Panc1 (cell line): ENCODE measurements around the gene EDEM1.

ENCODE experiments used
- POLR2AphosphoS5 ChIP-seq: IDR thresholded peaks from 2 replicates; pipeline ENCODE4 v1.6.1; 2012; ENCODE audit warnings: mild to moderate bottlenecking, low read depth, low read length, moderate library complexity
- TCF7L2 ChIP-seq: IDR thresholded peaks from 2 replicates; pipeline ENCODE4 v1.6.1; 2011; ENCODE audit warnings: mild to moderate bottlenecking, low read depth, low read length, inconsistent platforms
- TF ChIP-seq, protein P1 (sequence below): fragments of 450-650 bp; IDR thresholded peaks from 2 replicates; pipeline ENCODE4 v1.5.1; 2017; ENCODE audit warnings: mild to moderate bottlenecking
- TF ChIP-seq, protein P2 (sequence below), 2 experiments: IDR thresholded peaks; 2 replicates each; pipeline ENCODE4 v1.6.1; 2011 to 2012; ENCODE audit warnings: low read depth in 2 of 2, control low read depth in 1 of 2, low read length in 1 of 2, mild to moderate bottlenecking in 1 of 2, moderate library complexity in 1 of 2; ENCODE audit not compliant: insufficient read depth in 1 of 2

DNA sequence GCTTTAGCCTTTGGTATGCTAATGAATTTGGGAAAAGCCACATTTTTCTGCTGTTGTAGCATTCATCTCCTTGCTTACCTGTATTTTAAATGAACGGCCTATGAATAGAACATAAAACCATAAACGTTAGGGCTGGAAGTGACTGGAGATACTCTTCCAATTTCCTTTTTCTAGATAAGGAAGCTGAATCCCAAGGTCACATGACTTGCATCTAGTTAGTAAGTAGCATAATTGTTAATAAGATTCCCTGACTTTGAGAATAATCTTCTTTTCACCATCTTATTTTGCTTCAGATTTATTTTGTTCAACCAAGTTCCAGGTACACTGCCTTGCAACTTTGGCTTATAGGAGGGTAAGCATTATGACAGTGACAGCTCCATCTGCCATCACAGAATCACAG is 20.7 kb upstream of the EDEM1 start:
- TF ChIP-seq, protein P1, sequence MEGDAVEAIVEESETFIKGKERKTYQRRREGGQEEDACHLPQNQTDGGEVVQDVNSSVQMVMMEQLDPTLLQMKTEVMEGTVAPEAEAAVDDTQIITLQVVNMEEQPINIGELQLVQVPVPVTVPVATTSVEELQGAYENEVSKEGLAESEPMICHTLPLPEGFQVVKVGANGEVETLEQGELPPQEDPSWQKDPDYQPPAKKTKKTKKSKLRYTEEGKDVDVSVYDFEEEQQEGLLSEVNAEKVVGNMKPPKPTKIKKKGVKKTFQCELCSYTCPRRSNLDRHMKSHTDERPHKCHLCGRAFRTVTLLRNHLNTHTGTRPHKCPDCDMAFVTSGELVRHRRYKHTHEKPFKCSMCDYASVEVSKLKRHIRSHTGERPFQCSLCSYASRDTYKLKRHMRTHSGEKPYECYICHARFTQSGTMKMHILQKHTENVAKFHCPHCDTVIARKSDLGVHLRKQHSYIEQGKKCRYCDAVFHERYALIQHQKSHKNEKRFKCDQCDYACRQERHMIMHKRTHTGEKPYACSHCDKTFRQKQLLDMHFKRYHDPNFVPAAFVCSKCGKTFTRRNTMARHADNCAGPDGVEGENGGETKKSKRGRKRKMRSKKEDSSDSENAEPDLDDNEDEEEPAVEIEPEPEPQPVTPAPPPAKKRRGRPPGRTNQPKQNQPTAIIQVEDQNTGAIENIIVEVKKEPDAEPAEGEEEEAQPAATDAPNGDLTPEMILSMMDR = no peak
- TF ChIP-seq TCF7L2 = no peak
- no peak for TF ChIP-seq POLR2AphosphoS5
- TF ChIP-seq, protein P2, sequence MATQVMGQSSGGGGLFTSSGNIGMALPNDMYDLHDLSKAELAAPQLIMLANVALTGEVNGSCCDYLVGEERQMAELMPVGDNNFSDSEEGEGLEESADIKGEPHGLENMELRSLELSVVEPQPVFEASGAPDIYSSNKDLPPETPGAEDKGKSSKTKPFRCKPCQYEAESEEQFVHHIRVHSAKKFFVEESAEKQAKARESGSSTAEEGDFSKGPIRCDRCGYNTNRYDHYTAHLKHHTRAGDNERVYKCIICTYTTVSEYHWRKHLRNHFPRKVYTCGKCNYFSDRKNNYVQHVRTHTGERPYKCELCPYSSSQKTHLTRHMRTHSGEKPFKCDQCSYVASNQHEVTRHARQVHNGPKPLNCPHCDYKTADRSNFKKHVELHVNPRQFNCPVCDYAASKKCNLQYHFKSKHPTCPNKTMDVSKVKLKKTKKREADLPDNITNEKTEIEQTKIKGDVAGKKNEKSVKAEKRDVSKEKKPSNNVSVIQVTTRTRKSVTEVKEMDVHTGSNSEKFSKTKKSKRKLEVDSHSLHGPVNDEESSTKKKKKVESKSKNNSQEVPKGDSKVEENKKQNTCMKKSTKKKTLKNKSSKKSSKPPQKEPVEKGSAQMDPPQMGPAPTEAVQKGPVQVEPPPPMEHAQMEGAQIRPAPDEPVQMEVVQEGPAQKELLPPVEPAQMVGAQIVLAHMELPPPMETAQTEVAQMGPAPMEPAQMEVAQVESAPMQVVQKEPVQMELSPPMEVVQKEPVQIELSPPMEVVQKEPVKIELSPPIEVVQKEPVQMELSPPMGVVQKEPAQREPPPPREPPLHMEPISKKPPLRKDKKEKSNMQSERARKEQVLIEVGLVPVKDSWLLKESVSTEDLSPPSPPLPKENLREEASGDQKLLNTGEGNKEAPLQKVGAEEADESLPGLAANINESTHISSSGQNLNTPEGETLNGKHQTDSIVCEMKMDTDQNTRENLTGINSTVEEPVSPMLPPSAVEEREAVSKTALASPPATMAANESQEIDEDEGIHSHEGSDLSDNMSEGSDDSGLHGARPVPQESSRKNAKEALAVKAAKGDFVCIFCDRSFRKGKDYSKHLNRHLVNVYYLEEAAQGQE (IDR thresholded peaks at IDR 0.05; ENCODE audit: insufficient read depth in 1 of 2, low read depth in 2 of 2, low read length in 1 of 2) = no peak
